B cell (primary cell): Measurements from ENCODE around the gene OR2J1. TPM values are rescaled to one million over a fixed set of nuclear protein-coding genes. Genes with fewer than 3 reads are reported as not detected.

Source experiments
- ATAC-seq: fragments of 200-7000 bp; cut with Tn5 transposase; one replicate; pipeline ENCODE4 v1.10.0; 2021; ENCODE audit warnings: low read depth, mild to moderate bottlenecking, moderate number of reproducible peaks, moderate library complexity
- CTCF ChIA-PET: fragments of 350-600 bp; sonication (Branson Sonifier 250); formaldehyde crosslinking; loops from one replicate; lab custom pipeline; 2021; ENCODE audit warnings: antibody characterized with exemption, inconsistent platforms; lab: Charles Lee
- POLR2A ChIA-PET: fragments of 350-600 bp; sonication (Branson Sonifier 250); formaldehyde crosslinking; loops from one replicate; lab custom pipeline; 2021; ENCODE audit warnings: antibody characterized with exemption; lab: Charles Lee
- DNase-seq: peaks from one replicate; pipeline ENCODE4 v3.0.0; 2013
- H2AFZ ChIP-seq: 2 replicates; pipeline ENCODE4 v1.6.1; 2012; ENCODE audit warnings: mild to moderate bottlenecking, low read depth, low read length; ENCODE audit not compliant: insufficient read depth, poor library complexity, severe bottlenecking
- H3K27ac ChIP-seq, 2 donors: 1 replicate in 1 of 2; 2 replicates in 1 of 2; pipeline ENCODE4 v1.5.1; 2012 to 2013; ENCODE audit warnings: low read length in 2 of 2, mild to moderate bottlenecking in 2 of 2, moderate library complexity in 1 of 2
- H3K27me3 ChIP-seq, 4 experiments: fragments of 200-600 bp in 1 of 4; sonication (generic) in 1 of 4; replicated peaks in 1 of 4; 1 replicate in 2 of 4; 2 replicates in 2 of 4; pipeline versions ENCODE4 v1.6.1 to v1.7.0; 2013 to 2016; ENCODE audit warnings: low read length in 3 of 4, mild to moderate bottlenecking in 2 of 4, mixed read lengths in 1 of 4, moderate library complexity in 1 of 4; ENCODE audit not compliant: insufficient read depth in 4 of 4, control insufficient read depth in 3 of 4; ENCODE audit errors: control extremely low read depth in 1 of 4
- H3K36me3 ChIP-seq, 2 experiments: replicated peaks in 1 of 2; 1 replicate in 1 of 2; 2 replicates in 1 of 2; pipeline versions ENCODE4 v1.6.1 to v1.7.1; 2013; ENCODE audit warnings: low read length in 1 of 2; ENCODE audit not compliant: insufficient read depth in 2 of 2, control insufficient read depth in 1 of 2; ENCODE audit errors: control extremely low read depth in 1 of 2, extremely low read depth in 1 of 2
- H3K4me1 ChIP-seq, 2 donors: fragments of 200-600 bp in 1 of 2; sonication (generic) in 1 of 2; 1 replicate in 1 of 2; 2 replicates in 1 of 2; pipeline versions ENCODE4 v1.5.1 to v1.6.1; 2013 to 2017; ENCODE audit warnings: low read length in 2 of 2; ENCODE audit not compliant: control insufficient read depth in 2 of 2, insufficient read depth in 2 of 2
- H3K4me2 ChIP-seq: replicated peaks from 2 replicates; pipeline ENCODE3; 2012; ENCODE audit warnings: mild to moderate bottlenecking, low read depth, low read length; ENCODE audit not compliant: poor library complexity, severe bottlenecking
- H3K4me3 ChIP-seq, 5 experiments: fragments of 200-600 bp in 1 of 5; sonication (generic) in 1 of 5; 1 replicate in 3 of 5; 2 replicates in 2 of 5; pipeline versions ENCODE4 v1.5.1 to v1.7.0; 2011 to 2016; ENCODE audit warnings: low read length in 4 of 5, mild to moderate bottlenecking in 4 of 5, low read depth in 2 of 5, control low read depth in 1 of 5, moderate library complexity in 1 of 5; ENCODE audit not compliant: insufficient read depth in 1 of 5; ENCODE audit errors: control extremely low read depth in 1 of 5, extremely low read depth in 1 of 5
- H3K79me2 ChIP-seq: fragments of 200-600 bp; sonication (generic); one replicate; pipeline ENCODE4 v1.6.0; 2016; ENCODE audit warnings: low read length; ENCODE audit not compliant: control insufficient read depth, insufficient read depth
- H3K9ac ChIP-seq: fragments of 200-600 bp; sonication (generic); 2 replicates; pipeline ENCODE4 v1.6.1; 2017; ENCODE audit warnings: mild to moderate bottlenecking, low read length, moderate library complexity
- H3K9me3 ChIP-seq, 3 donors: one replicate each; pipeline versions ENCODE4 v1.6.1 to v1.7.1; 2013; ENCODE audit warnings: low read length in 2 of 3; ENCODE audit not compliant: control insufficient read depth in 2 of 3, insufficient read depth in 1 of 3; ENCODE audit errors: control extremely low read depth in 1 of 3
- H4K20me1 ChIP-seq: 2 replicates; pipeline ENCODE4 v1.6.0; 2012; ENCODE audit warnings: mild to moderate bottlenecking, low read length; ENCODE audit not compliant: insufficient read depth, control insufficient read depth, poor library complexity, severe bottlenecking
- H3K27ac Mint-ChIP-seq: one replicate; pipeline ENCODE4 v1.8.0; 2021; ENCODE audit warnings: mixed read lengths
- H3K27me3 Mint-ChIP-seq: one replicate; pipeline ENCODE4 v1.8.0; 2021; ENCODE audit warnings: mixed read lengths
- H3K4me1 Mint-ChIP-seq: one replicate; pipeline ENCODE4 v1.8.0; 2021; ENCODE audit warnings: mixed read lengths
- H3K4me3 Mint-ChIP-seq: one replicate; pipeline ENCODE4 v1.8.0; 2021; ENCODE audit warnings: mixed read lengths
- H3K9me3 Mint-ChIP-seq: one replicate; pipeline ENCODE4 v1.8.0; 2022; ENCODE audit warnings: mixed read lengths; ENCODE audit not compliant: insufficient read depth
- CTCF ChIP-seq: fragments of 200-600 bp; IDR thresholded peaks from one replicate; pipeline ENCODE4 v1.8.0; 2022; ENCODE audit warnings: antibody characterized with exemption, mild to moderate bottlenecking
- EZH2 ChIP-seq: IDR thresholded peaks from 2 replicates; pipeline ENCODE4 v1.6.1; 2012; ENCODE audit warnings: borderline replicate concordance, low read depth, mild to moderate bottlenecking, moderate library complexity, low read length; ENCODE audit not compliant: insufficient read depth, poor library complexity, severe bottlenecking
- WGBS: methylation state at CpG from one replicate; pipeline ENCODE4 v1.1.5; 2013; ENCODE audit warnings: missing lambda C conversion rate; ENCODE audit not compliant: insufficient coverage; 5-methylcytosine and 5-hydroxymethylcytosine counted together
- intact Hi-C: fragments of 100-400 bp; cut with micrococcal nuclease; formaldehyde crosslinking; loops from one replicate; pipeline ENCODE4 v1.10.0; 2022
- polyA plus RNA-seq: library from polyadenylated mRNA; depleted of rRNA; stranded (reverse); fragments of >200 nt; gene quantifications from 2 replicates; pipeline ENCODE4 v1.2.3, GENCODE V29; 2012
- total RNA-seq, 2 donors: library from RNA; stranded (reverse); fragments of 120-200 nt in 1 of 2; gene quantifications; 1 replicate in 1 of 2; 2 replicates in 1 of 2; pipeline versions ENCODE4 v1.2.3 to v1.2.4, GENCODE V29; 2013 to 2022

The OR2J1 gene
- total and polyA plus RNA-seq, 2 donors (not counting 1 experiment from before 2014, with no cell fraction given), result not detected

DNA sequence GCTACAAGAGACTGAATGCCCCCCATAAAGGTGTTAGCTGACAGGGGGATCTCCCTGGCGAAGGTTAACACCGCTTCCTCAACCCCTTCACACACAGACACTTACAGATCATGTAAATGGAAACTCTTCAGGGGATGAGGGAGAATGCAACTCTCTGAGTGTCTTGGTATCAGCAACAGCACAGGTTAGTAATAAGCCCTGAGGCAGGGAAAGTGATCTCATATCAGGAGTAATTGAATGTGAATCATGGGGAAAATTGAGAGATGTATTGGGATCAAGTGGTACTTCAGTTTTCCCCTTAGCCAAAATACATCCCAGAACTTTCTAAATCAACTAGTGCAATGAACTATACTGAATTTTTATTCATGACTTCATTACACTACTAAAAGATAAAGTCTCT lies 32.4 kb downstream of the OR2J1 start:
- H3K27me3 Mint-ChIP-seq, result peaks cover 30% of the 10 kb centered on the region

GRCh38 chr6:29137724-29138123 lies 38.4 kb downstream of the OR2J1 start:
- POLR2A ChIA-PET, result no interaction called here

More for the DNA sequence above, 32.4 kb downstream of the OR2J1 start:
- Mint-ChIP-seq H3K4me3 (no peak overlapping the region), H3K9me3 (no peaks in the 10 kb centered on the region), H3K27ac (no peak overlapping the region), H3K4me1 (no peaks in the 10 kb centered on the region)
- Histone ChIP-seq H3K4me3 (no peak overlapping the region), H3K4me1 (no peaks in the 10 kb centered on the region), H3K79me2 (no peaks in the 10 kb centered on the region), H3K4me2 (no peak overlapping the region), H3K27ac (no peak overlapping the region), H3K9me3 (no peaks in the 10 kb centered on the region), H3K27me3 (no peaks in the 10 kb centered on the region), H3K36me3 (no peaks in the 10 kb centered on the region), H2AFZ (no peak overlapping the region), H3K9ac (no peak overlapping the region), H4K20me1 (no peaks in the 10 kb centered on the region)
- no peak for ATAC-seq
- POLR2A ChIA-PET, result no interaction called here
- TF ChIP-seq EZH2, result no peak
- TF ChIP-seq CTCF, result no peak
- no peak for DNase-seq
- WGBS, result no CpG with 5 or more reads among the region's 2 CpGs
- CTCF ChIA-PET, result no interaction called here
- intact Hi-C loops, result no loop called here

More at GRCh38 chr6:29137724-29138123, 38.4 kb downstream of the OR2J1 start:
- intact Hi-C loops, result no loop called here
- H3K9ac ChIP-seq, result no peak overlapping the region
- WGBS, result no CpG with 5 or more reads among the region's 4 CpGs
- H3K4me3 Mint-ChIP-seq, result no peak overlapping the region
- no peak overlapping the region for H3K27ac Mint-ChIP-seq
- H3K27me3 ChIP-seq, result no peaks in the 10 kb centered on the region
- ATAC-seq (no peak), DNase-seq (no peak)
- no peak for TF ChIP-seq CTCF
- TF ChIP-seq EZH2, result no peak
- no peaks in the 10 kb centered on the region for H3K4me1 ChIP-seq
- H3K9me3 Mint-ChIP-seq, result no peaks in the 10 kb centered on the region
- no peaks in the 10 kb centered on the region for H3K79me2 ChIP-seq
- H3K27me3 Mint-ChIP-seq, result peaks cover 23% of the 10 kb centered on the region
- H3K9me3 ChIP-seq, result peaks cover 0 to 4% (median 0%) of the 10 kb centered on the region in 3 donors
- H2AFZ ChIP-seq, result no peak overlapping the region
- no peaks in the 10 kb centered on the region for H3K4me1 Mint-ChIP-seq
- H3K36me3 ChIP-seq, result no peaks in the 10 kb centered on the region
- H3K4me2 ChIP-seq, result no peak overlapping the region
- CTCF ChIA-PET, result no interaction called here
- H3K27ac ChIP-seq, result no peak overlapping the region
- no peak overlapping the region for H3K4me3 ChIP-seq
- no peaks in the 10 kb centered on the region for H4K20me1 ChIP-seq
